ENCODE results near the gene HIP1.

GRCh38 chr7:75639071-75639885 lies 99.5 kb downstream of the HIP1 start:
- no peak for TF ChIP-seq CTCF (IDR thresholded peaks at IDR 0.05 in 2 of 3, conservative IDR thresholded peaks at IDR 0.05 in 1 of 3; ENCODE audit: insufficient read depth in 2 of 3, low read depth in 1 of 3, low read length in 3 of 3)
- no peak for TF ChIP-seq HMG20A (CRISPR knock-in tag; conservative IDR thresholded peaks at IDR 0.05)
- TF ChIP-seq ZBTB33 (CRISPR knock-in tag; IDR thresholded peaks at IDR 0.05) = 0 out of 2 replicates have a peak, but pooled peaks have one; percentile 10
- TF ChIP-seq PHB2 (IDR thresholded peaks at IDR 0.05; ENCODE audit: low read depth) = no peak
- no peak for TF ChIP-seq HOMEZ (CRISPR knock-in tag; IDR thresholded peaks at IDR 0.05)
- no peak for TF ChIP-seq E2F4 (CRISPR knock-in tag; IDR thresholded peaks at IDR 0.05; ENCODE audit: low read depth)
- TF ChIP-seq CBX1 (IDR thresholded peaks at IDR 0.05; ENCODE audit: low read depth) = peak; percentile 31; the same call in 1 of the 2 replicates
